WTC11 (cell line): ENCODE data around the gene WBP2NL. TPM values are rescaled to one million over a fixed set of nuclear protein-coding genes. Genes with fewer than 3 reads are reported as not detected.

Experiments used
- ATAC-seq: fragments of 200-7000 bp; cut with Tn5 transposase; 2 replicates; pipeline ENCODE4 v1.10.0; 2021; ENCODE audit warnings: mild to moderate bottlenecking, moderate library complexity
- CTCF ChIA-PET: fragments of 300-600 bp; sonication (Branson Sonifier 250); formaldehyde crosslinking; loops from one replicate; lab custom pipeline; 2021; ENCODE audit warnings: antibody characterized with exemption; lab: Charles Lee
- POLR2A ChIA-PET: fragments of 350-600 bp; sonication (Branson Sonifier 250); formaldehyde crosslinking; loops from one replicate; lab custom pipeline; 2021; ENCODE audit warnings: antibody characterized with exemption; lab: Charles Lee
- DNase-seq: peaks from one replicate; pipeline ENCODE4 v3.0.0; 2021; ENCODE audit warnings: low spot score
- H3K27ac Mint-ChIP-seq: 2 replicates; pipeline ENCODE4 v1.8.0; 2021; ENCODE audit warnings: mixed read lengths
- H3K27me3 Mint-ChIP-seq: 2 replicates; pipeline ENCODE4 v1.8.0; 2021; ENCODE audit warnings: low read depth, mild to moderate bottlenecking, moderate library complexity, mixed read lengths
- H3K36me3 Mint-ChIP-seq: 2 replicates; pipeline ENCODE4 v1.8.0; 2021; ENCODE audit warnings: mixed read lengths
- H3K4me1 Mint-ChIP-seq: 2 replicates; pipeline ENCODE4 v1.8.0; 2022; ENCODE audit warnings: mixed read lengths
- H3K4me3 Mint-ChIP-seq: 2 replicates; pipeline ENCODE4 v1.8.0; 2021; ENCODE audit warnings: mild to moderate bottlenecking, moderate library complexity, mixed read lengths
- H3K9me3 Mint-ChIP-seq: 2 replicates; pipeline ENCODE4 v1.8.0; 2021; ENCODE audit warnings: mixed read lengths
- FOXP1 ChIP-seq: sonication (generic); formaldehyde crosslinking; IDR thresholded peaks from 2 replicates; pipeline ENCODE4 v1.8.0; 2022; ENCODE audit warnings: missing genetic modification reagents, mild to moderate bottlenecking, moderate library complexity, borderline replicate concordance
- IRF2 ChIP-seq: sonication (generic); formaldehyde crosslinking; IDR thresholded peaks from 2 replicates; pipeline ENCODE4 v1.8.0; 2022; ENCODE audit warnings: low read depth, missing genetic modification reagents, borderline replicate concordance
- KAT7 ChIP-seq: sonication (generic); formaldehyde crosslinking; IDR thresholded peaks from 2 replicates; pipeline ENCODE4 v1.8.1; 2023; ENCODE audit warnings: missing genetic modification reagents, mild to moderate bottlenecking, borderline replicate concordance
- NFATC4 ChIP-seq: fragments of 250-450 bp; sonication (Bioruptor Pico); IDR thresholded peaks from 2 replicates; pipeline ENCODE4 v1.9.0; 2021; ENCODE audit warnings: mild to moderate bottlenecking
- OVOL2 ChIP-seq: fragments of 250-450 bp; sonication (Bioruptor Pico); IDR thresholded peaks from 2 replicates; pipeline ENCODE4 v1.9.0; 2021; ENCODE audit warnings: mild to moderate bottlenecking, borderline replicate concordance
- SMAD3 ChIP-seq: sonication (generic); formaldehyde crosslinking; IDR thresholded peaks from 2 replicates; pipeline ENCODE4 v1.8.0; 2022; ENCODE audit warnings: missing genetic modification reagents, mild to moderate bottlenecking, borderline replicate concordance
- TEAD1 ChIP-seq: sonication (generic); formaldehyde crosslinking; IDR thresholded peaks from 2 replicates; pipeline ENCODE4 v1.8.0; 2022; ENCODE audit warnings: mild to moderate bottlenecking, missing genetic modification reagents
- ZBTB21 ChIP-seq: sonication (generic); formaldehyde crosslinking; IDR thresholded peaks from 2 replicates; pipeline ENCODE4 v1.8.1; 2023; ENCODE audit warnings: mild to moderate bottlenecking, missing genetic modification reagents, borderline replicate concordance
- ZMAT4 ChIP-seq: fragments of 250-450 bp; sonication (Bioruptor Pico); IDR thresholded peaks from 2 replicates; pipeline ENCODE4 v1.9.0; 2021; ENCODE audit warnings: mild to moderate bottlenecking
- total RNA-seq: library from RNA; stranded (reverse); gene quantifications from 3 replicates; pipeline ENCODE4 v1.2.3, GENCODE V29; 2021
- TF ChIP-seq, protein P1 (sequence below): sonication (generic); formaldehyde crosslinking; IDR thresholded peaks from 2 replicates; pipeline ENCODE4 v1.8.1; 2023; ENCODE audit warnings: mild to moderate bottlenecking, missing genetic modification reagents, moderate library complexity
- TF ChIP-seq, protein P2 (sequence below): sonication (generic); formaldehyde crosslinking; IDR thresholded peaks from 2 replicates; pipeline ENCODE4 v1.8.1; 2022; ENCODE audit warnings: low read depth, missing genetic modification reagents, borderline replicate concordance
- TF ChIP-seq, protein P3 (sequence below): fragments of 250-450 bp; sonication (Bioruptor Pico); IDR thresholded peaks from 2 replicates; pipeline ENCODE4 v1.8.0; 2021; ENCODE audit warnings: mild to moderate bottlenecking
- TF ChIP-seq, protein P4 (sequence below): fragments of 250-450 bp; sonication (Bioruptor Pico); IDR thresholded peaks from 2 replicates; pipeline ENCODE4 v1.9.0; 2021; ENCODE audit warnings: mild to moderate bottlenecking, borderline replicate concordance
- TF ChIP-seq, protein P5 (sequence below): fragments of 200-600 bp; IDR thresholded peaks from 2 replicates; pipeline ENCODE4 v1.8.0; 2022; ENCODE audit warnings: antibody characterized with exemption

The WBP2NL gene
- total RNA-seq, 1 experiment from 2014 or later = not detected

- ChIA-PET POLR2A (interaction anchor here (0.7 kb wide), 1 partner anchor 102 kb away, joined by 3 read pairs; no protein-coding TSS in a partner anchor), CTCF (interaction anchor here (1.3 to 1.6 kb wide), 3 partner anchors 34 to 137 kb away, joined by 4 to 6 read pairs (median 4); no protein-coding TSS in a partner anchor)
- no peak for TF ChIP-seq TEAD1 (CRISPR knock-in tag)
- TF ChIP-seq FOXP1 (CRISPR knock-in tag) = no peak
- no peak for TF ChIP-seq ZBTB21 (CRISPR knock-in tag)
- no peak for TF ChIP-seq OVOL2 (CRISPR knock-in tag)
- TF ChIP-seq, protein P1, sequence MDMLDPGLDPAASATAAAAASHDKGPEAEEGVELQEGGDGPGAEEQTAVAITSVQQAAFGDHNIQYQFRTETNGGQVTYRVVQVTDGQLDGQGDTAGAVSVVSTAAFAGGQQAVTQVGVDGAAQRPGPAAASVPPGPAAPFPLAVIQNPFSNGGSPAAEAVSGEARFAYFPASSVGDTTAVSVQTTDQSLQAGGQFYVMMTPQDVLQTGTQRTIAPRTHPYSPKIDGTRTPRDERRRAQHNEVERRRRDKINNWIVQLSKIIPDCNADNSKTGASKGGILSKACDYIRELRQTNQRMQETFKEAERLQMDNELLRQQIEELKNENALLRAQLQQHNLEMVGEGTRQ (CRISPR knock-in tag) = no peak
- TF ChIP-seq, protein P2, sequence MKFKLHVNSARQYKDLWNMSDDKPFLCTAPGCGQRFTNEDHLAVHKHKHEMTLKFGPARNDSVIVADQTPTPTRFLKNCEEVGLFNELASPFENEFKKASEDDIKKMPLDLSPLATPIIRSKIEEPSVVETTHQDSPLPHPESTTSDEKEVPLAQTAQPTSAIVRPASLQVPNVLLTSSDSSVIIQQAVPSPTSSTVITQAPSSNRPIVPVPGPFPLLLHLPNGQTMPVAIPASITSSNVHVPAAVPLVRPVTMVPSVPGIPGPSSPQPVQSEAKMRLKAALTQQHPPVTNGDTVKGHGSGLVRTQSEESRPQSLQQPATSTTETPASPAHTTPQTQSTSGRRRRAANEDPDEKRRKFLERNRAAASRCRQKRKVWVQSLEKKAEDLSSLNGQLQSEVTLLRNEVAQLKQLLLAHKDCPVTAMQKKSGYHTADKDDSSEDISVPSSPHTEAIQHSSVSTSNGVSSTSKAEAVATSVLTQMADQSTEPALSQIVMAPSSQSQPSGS (CRISPR knock-in tag) = no peak
- TF ChIP-seq IRF2 (CRISPR knock-in tag) = no peak
- DNase-seq = no peak
- Mint-ChIP-seq H3K27me3 (peaks cover 63% of the 10 kb centered on the region), H3K9me3 (no peaks in the 10 kb centered on the region), H3K4me3 (no peak overlapping the region), H3K4me1 (peaks cover 18% of the 10 kb centered on the region), H3K27ac (no peak overlapping the region), H3K36me3 (no peaks in the 10 kb centered on the region)
- ATAC-seq = no peak
Measured at GRCh38 chr22:41974691-41975290, 23.8 kb upstream of the WBP2NL start.

DNA sequence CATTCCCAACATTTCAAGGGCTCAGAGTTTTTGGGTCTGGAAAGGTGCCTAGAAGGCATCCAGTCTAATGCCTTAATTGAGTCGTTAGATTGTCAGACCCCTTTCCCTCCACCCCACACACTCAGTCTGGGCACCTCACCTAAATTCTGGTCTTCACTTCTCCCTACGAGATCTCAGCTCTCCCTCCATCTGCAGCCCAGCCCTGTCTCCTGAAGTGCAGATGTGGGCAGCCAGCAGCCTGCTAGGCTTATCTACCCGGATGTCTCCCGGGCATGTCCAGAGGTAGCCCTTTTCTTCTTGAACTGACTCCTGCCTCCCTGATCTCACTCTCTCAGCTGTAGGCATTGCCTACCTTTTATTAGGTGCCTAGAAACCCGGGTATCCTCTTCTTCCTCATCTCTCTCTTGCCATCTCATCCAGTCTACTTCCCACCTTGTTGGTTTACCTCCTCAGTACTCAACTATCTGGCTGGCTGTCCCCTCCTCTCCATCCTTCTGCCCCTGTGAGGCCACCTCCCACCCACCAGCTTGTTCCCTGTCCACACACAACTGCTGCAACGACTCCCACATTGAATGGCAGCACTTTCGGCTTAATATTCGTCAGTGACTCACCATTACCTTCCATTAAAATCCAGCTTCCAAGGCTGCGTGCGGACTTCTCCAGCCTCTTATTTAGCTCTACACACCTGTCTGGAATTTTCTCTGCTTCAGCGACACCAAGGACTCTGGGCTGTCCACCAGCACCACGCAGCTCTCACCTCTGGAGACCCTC is 23.1 kb upstream of the WBP2NL start:
- CTCF ChIA-PET = interaction anchor here (0.8 to 1.6 kb wide), 4 partner anchors 8 to 137 kb away, joined by 3 to 6 read pairs (median 4); no protein-coding TSS in a partner anchor
- POLR2A ChIA-PET = no interaction called here
- Mint-ChIP-seq H3K36me3 (no peaks in the 10 kb centered on the region), H3K9me3 (no peaks in the 10 kb centered on the region), H3K27ac (no peak overlapping the region), H3K4me3 (peak overlapping the region; percentile 54), H3K4me1 (peaks cover 18% of the 10 kb centered on the region), H3K27me3 (peaks cover 60% of the 10 kb centered on the region)
- no peak for DNase-seq
- ATAC-seq = no peak
- TF ChIP-seq, protein P3, sequence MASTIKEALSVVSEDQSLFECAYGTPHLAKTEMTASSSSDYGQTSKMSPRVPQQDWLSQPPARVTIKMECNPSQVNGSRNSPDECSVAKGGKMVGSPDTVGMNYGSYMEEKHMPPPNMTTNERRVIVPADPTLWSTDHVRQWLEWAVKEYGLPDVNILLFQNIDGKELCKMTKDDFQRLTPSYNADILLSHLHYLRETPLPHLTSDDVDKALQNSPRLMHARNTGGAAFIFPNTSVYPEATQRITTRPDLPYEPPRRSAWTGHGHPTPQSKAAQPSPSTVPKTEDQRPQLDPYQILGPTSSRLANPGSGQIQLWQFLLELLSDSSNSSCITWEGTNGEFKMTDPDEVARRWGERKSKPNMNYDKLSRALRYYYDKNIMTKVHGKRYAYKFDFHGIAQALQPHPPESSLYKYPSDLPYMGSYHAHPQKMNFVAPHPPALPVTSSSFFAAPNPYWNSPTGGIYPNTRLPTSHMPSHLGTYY (CRISPR knock-in tag) = no peak
- TF ChIP-seq, protein P1 (CRISPR knock-in tag) = no peak
- TF ChIP-seq ZMAT4 (CRISPR knock-in tag) (no peak), KAT7 (CRISPR knock-in tag) (no peak), NFATC4 (no peak), SMAD3 (CRISPR knock-in tag) (no peak)
- TF ChIP-seq, protein P4, sequence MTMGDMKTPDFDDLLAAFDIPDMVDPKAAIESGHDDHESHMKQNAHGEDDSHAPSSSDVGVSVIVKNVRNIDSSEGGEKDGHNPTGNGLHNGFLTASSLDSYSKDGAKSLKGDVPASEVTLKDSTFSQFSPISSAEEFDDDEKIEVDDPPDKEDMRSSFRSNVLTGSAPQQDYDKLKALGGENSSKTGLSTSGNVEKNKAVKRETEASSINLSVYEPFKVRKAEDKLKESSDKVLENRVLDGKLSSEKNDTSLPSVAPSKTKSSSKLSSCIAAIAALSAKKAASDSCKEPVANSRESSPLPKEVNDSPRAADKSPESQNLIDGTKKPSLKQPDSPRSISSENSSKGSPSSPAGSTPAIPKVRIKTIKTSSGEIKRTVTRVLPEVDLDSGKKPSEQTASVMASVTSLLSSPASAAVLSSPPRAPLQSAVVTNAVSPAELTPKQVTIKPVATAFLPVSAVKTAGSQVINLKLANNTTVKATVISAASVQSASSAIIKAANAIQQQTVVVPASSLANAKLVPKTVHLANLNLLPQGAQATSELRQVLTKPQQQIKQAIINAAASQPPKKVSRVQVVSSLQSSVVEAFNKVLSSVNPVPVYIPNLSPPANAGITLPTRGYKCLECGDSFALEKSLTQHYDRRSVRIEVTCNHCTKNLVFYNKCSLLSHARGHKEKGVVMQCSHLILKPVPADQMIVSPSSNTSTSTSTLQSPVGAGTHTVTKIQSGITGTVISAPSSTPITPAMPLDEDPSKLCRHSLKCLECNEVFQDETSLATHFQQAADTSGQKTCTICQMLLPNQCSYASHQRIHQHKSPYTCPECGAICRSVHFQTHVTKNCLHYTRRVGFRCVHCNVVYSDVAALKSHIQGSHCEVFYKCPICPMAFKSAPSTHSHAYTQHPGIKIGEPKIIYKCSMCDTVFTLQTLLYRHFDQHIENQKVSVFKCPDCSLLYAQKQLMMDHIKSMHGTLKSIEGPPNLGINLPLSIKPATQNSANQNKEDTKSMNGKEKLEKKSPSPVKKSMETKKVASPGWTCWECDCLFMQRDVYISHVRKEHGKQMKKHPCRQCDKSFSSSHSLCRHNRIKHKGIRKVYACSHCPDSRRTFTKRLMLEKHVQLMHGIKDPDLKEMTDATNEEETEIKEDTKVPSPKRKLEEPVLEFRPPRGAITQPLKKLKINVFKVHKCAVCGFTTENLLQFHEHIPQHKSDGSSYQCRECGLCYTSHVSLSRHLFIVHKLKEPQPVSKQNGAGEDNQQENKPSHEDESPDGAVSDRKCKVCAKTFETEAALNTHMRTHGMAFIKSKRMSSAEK = no peak
- TF ChIP-seq, protein P5, sequence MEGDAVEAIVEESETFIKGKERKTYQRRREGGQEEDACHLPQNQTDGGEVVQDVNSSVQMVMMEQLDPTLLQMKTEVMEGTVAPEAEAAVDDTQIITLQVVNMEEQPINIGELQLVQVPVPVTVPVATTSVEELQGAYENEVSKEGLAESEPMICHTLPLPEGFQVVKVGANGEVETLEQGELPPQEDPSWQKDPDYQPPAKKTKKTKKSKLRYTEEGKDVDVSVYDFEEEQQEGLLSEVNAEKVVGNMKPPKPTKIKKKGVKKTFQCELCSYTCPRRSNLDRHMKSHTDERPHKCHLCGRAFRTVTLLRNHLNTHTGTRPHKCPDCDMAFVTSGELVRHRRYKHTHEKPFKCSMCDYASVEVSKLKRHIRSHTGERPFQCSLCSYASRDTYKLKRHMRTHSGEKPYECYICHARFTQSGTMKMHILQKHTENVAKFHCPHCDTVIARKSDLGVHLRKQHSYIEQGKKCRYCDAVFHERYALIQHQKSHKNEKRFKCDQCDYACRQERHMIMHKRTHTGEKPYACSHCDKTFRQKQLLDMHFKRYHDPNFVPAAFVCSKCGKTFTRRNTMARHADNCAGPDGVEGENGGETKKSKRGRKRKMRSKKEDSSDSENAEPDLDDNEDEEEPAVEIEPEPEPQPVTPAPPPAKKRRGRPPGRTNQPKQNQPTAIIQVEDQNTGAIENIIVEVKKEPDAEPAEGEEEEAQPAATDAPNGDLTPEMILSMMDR = no peak
